ENCODE measurements around the gene SGTA. TPM values are rescaled to one million over a fixed set of nuclear protein-coding genes. Genes with fewer than 3 reads are reported as not detected.

SGTA gene
- total and polyA plus RNA-seq, 9 of the 15 experiments (the other 6 are each of a cell fraction or from before 2014, with no cell fraction given) = 1.4 to 110 (median 49.9) TPM

DNA sequence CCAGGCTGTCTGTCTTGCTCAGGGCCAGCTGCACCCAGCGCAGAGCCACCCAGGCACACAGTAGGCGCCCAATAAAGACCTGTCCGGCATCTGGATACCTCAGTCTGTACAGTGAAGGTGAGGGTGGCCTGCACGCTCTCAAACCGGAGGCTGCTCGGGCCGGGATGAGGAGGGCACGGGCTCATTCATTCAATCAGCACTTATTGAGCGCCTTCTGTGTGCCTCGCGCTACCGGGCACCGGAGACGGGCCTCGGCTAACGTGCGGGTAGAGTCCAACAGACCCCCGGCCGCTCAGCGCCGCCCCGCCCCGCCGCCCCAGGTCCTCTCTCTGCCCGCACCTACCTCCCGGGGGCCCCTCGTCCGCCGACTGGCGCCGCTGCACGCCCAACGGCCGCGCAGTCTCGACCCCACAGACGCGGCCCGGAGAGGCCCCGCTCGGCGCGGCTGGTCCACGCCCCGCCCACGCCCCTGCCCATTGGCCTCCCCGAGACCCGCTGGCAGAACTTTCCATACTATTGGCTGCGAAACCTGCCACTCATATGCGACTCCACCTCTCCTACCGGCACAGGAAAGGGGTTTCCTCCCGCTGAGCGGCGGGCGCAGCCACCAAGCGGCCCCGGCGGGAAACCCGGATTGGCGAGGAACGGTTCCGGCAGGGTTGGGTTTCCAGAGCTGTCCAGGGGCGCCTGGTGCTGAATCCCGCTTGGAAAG lies 43.3 kb downstream of the SGTA start, which contains the start of gene SLC39A3 (continued):
- TF ChIP-seq THRAP3 (IDR thresholded peaks at IDR 0.05; ENCODE audit: borderline replicate concordance) (peak; percentile 90), KLF6 (CRISPR knock-in tag; IDR thresholded peaks at IDR 0.05; ENCODE audit: borderline replicate concordance) (peak; percentile 78), SP1 (CRISPR knock-in tag; IDR thresholded peaks at IDR 0.05) (peak; percentile 94), ZBTB7A (IDR thresholded peaks at IDR 0.05; ENCODE audit: borderline replicate concordance, control insufficient read depth, low read depth, low read length) (peak; percentile 80), GATAD2A (IDR thresholded peaks at IDR 0.05) (no peak), ARNT (IDR thresholded peaks at IDR 0.05) (peak; percentile 52 to 55; a peak in 2 of 4 replicates), ELF2 (CRISPR knock-in tag; IDR thresholded peaks at IDR 0.05) (peak; percentile 48; the same call in 1 of the 2 replicates), TEAD2 (tag; IDR thresholded peaks at IDR 0.05) (no peak), TRIM24 (IDR thresholded peaks at IDR 0.05) (peak in 1 of 2 experiments; percentile 98; a peak in 2 of 4 replicates), ZNF780A (CRISPR knock-in tag; IDR thresholded peaks at IDR 0.05) (no peak), MCM3 (IDR thresholded peaks at IDR 0.05) (no peak), ERF (CRISPR knock-in tag; IDR thresholded peaks at IDR 0.05) (peak; percentile 73; the same call in 1 of the 2 replicates), ETV6 (IDR thresholded peaks at IDR 0.05; ENCODE audit: borderline replicate concordance in 1 of 2, low read depth in 2 of 2, low read length in 1 of 2) (no peak), ETV6 (CRISPR knock-in tag; IDR thresholded peaks at IDR 0.05; ENCODE audit: borderline replicate concordance) (peak; percentile 92; the same call in 1 of the 2 replicates), HNRNPH1 (optimal IDR thresholded peaks at IDR 0.05; ENCODE audit: low read depth, low read length) (no peak), DACH1 (IDR thresholded peaks at IDR 0.05; ENCODE audit: partially characterized antibody) (no peak), ZNF212 (CRISPR knock-in tag; IDR thresholded peaks at IDR 0.05) (peak; percentile 73; the same call in 1 of the 2 replicates), ZNF586 (CRISPR knock-in tag; conservative IDR thresholded peaks at IDR 0.05) (no peak), POLR3A (IDR thresholded peaks at IDR 0.05; ENCODE audit: borderline replicate concordance, extremely low read depth, insufficient read depth, insufficient read length) (no peak)
- TF ChIP-seq, protein P1, sequence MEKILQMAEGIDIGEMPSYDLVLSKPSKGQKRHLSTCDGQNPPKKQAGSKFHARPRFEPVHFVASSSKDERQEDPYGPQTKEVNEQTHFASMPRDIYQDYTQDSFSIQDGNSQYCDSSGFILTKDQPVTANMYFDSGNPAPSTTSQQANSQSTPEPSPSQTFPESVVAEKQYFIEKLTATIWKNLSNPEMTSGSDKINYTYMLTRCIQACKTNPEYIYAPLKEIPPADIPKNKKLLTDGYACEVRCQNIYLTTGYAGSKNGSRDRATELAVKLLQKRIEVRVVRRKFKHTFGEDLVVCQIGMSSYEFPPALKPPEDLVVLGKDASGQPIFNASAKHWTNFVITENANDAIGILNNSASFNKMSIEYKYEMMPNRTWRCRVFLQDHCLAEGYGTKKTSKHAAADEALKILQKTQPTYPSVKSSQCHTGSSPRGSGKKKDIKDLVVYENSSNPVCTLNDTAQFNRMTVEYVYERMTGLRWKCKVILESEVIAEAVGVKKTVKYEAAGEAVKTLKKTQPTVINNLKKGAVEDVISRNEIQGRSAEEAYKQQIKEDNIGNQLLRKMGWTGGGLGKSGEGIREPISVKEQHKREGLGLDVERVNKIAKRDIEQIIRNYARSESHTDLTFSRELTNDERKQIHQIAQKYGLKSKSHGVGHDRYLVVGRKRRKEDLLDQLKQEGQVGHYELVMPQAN (IDR thresholded peaks at IDR 0.05; ENCODE audit: borderline replicate concordance) = peak; percentile 68
- TF ChIP-seq, protein P2, sequence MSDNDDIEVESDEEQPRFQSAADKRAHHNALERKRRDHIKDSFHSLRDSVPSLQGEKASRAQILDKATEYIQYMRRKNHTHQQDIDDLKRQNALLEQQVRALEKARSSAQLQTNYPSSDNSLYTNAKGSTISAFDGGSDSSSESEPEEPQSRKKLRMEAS (CRISPR knock-in tag; IDR thresholded peaks at IDR 0.05) = peak; percentile 58
- TF ChIP-seq, protein P3, sequence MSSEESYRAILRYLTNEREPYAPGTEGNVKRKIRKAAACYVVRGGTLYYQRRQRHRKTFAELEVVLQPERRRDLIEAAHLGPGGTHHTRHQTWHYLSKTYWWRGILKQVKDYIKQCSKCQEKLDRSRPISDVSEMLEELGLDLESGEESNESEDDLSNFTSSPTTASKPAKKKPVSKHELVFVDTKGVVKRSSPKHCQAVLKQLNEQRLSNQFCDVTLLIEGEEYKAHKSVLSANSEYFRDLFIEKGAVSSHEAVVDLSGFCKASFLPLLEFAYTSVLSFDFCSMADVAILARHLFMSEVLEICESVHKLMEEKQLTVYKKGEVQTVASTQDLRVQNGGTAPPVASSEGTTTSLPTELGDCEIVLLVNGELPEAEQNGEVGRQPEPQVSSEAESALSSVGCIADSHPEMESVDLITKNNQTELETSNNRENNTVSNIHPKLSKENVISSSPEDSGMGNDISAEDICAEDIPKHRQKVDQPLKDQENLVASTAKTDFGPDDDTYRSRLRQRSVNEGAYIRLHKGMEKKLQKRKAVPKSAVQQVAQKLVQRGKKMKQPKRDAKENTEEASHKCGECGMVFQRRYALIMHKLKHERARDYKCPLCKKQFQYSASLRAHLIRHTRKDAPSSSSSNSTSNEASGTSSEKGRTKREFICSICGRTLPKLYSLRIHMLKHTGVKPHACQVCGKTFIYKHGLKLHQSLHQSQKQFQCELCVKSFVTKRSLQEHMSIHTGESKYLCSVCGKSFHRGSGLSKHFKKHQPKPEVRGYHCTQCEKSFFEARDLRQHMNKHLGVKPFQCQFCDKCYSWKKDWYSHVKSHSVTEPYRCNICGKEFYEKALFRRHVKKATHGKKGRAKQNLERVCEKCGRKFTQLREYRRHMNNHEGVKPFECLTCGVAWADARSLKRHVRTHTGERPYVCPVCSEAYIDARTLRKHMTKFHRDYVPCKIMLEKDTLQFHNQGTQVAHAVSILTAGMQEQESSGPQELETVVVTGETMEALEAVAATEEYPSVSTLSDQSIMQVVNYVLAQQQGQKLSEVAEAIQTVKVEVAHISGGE (CRISPR knock-in tag; IDR thresholded peaks at IDR 0.05) = peak; percentile 98 to 99 (median 99)

Measured in K562 (cell line).